Sigmoid colon (tissue), 7 donors: Measurements from ENCODE around the gene TIAM1. TPM values are rescaled to one million over a fixed set of nuclear protein-coding genes. Genes with fewer than 3 reads are reported as not detected.

Experiments
- DNase-seq: peaks from one replicate; pipeline ENCODE4 v3.0.0-alpha.2; 2019
- H3K27ac ChIP-seq, 4 donors: fragments of 200-600 bp; sonication (generic); one replicate each; pipeline ENCODE4 v1.5.1; 2016 to 2019; ENCODE audit warnings: mild to moderate bottlenecking in 1 of 4
- H3K27me3 ChIP-seq, 3 donors: fragments of 200-600 bp; sonication (generic); one replicate each; pipeline ENCODE4 v1.5.1; 2019; ENCODE audit warnings: mild to moderate bottlenecking in 1 of 3
- H3K36me3 ChIP-seq, 4 donors: fragments of 200-600 bp; sonication (generic); one replicate each; pipeline ENCODE4 v1.5.1; 2016 to 2019
- H3K4me1 ChIP-seq, 4 donors: fragments of 200-600 bp; sonication (generic); one replicate each; pipeline ENCODE4 v1.5.1; 2017 to 2019
- H3K4me3 ChIP-seq, 4 donors: fragments of 200-600 bp; sonication (generic); one replicate each; pipeline ENCODE4 v1.5.1; 2017 to 2019; ENCODE audit warnings: mild to moderate bottlenecking in 2 of 4, moderate library complexity in 1 of 4
- H3K9me3 ChIP-seq, 4 donors: fragments of 200-600 bp in 3 of 4; sonication (generic) in 3 of 4; one replicate each; pipeline versions ENCODE4 v1.5.1 to v1.6.1; 2013 to 2019
- CTCF ChIP-seq, 4 experiments: fragments of 450-650 bp in 3 of 4; fragments of 200-600 bp in 1 of 4; IDR thresholded peaks; one replicate each; pipeline ENCODE4 v1.5.1; 2016 to 2019; ENCODE audit warnings: antibody characterized with exemption in 4 of 4, mild to moderate bottlenecking in 3 of 4, moderate library complexity in 2 of 4
- EP300 ChIP-seq, 4 donors: sonication (generic); formaldehyde crosslinking; IDR thresholded peaks; one replicate each; pipeline ENCODE4 v1.6.1; 2017; ENCODE audit warnings: antibody characterized with exemption in 4 of 4
- POLR2A ChIP-seq, 2 donors: fragments of 450-650 bp; IDR thresholded peaks; one replicate each; pipeline ENCODE4 v1.6.1; 2016; ENCODE audit warnings: antibody characterized with exemption in 2 of 2, mild to moderate bottlenecking in 2 of 2, moderate library complexity in 2 of 2
- POLR2AphosphoS5 ChIP-seq, 4 donors: sonication (generic); formaldehyde crosslinking; IDR thresholded peaks; one replicate each; pipeline ENCODE4 v1.6.1; 2017; ENCODE audit warnings: antibody characterized with exemption in 4 of 4
- WGBS, 2 donors: extraction: QIAGEN DNeasy Blood & Tissue Kit; methylation state at CpG; one replicate each; pipeline ENCODE4 v1.1.7; 2013; 5-methylcytosine and 5-hydroxymethylcytosine counted together
- intact Hi-C: fragments of 100-400 bp; cut with DNase I; formaldehyde crosslinking; loops from one replicate; pipeline ENCODE4 v1.15.1; 2023
- polyA plus RNA-seq, 3 donors: library from polyadenylated mRNA; stranded (reverse); fragments of 200-250 nt; gene quantifications; one replicate each; pipeline ENCODE4 v1.2.3, GENCODE V29; 2013
- total RNA-seq, 4 donors: library from RNA; depleted of rRNA; stranded (reverse); fragments of >200 nt; gene quantifications; one replicate each; pipeline ENCODE4 v1.1.0, GENCODE V29; 2016
- donor health status: healthy with polysubstance abuse.
- donor health status: Bipolar disorder and iron deficiency.
- donor health status: healthy.

Gene TIAM1, protein sequence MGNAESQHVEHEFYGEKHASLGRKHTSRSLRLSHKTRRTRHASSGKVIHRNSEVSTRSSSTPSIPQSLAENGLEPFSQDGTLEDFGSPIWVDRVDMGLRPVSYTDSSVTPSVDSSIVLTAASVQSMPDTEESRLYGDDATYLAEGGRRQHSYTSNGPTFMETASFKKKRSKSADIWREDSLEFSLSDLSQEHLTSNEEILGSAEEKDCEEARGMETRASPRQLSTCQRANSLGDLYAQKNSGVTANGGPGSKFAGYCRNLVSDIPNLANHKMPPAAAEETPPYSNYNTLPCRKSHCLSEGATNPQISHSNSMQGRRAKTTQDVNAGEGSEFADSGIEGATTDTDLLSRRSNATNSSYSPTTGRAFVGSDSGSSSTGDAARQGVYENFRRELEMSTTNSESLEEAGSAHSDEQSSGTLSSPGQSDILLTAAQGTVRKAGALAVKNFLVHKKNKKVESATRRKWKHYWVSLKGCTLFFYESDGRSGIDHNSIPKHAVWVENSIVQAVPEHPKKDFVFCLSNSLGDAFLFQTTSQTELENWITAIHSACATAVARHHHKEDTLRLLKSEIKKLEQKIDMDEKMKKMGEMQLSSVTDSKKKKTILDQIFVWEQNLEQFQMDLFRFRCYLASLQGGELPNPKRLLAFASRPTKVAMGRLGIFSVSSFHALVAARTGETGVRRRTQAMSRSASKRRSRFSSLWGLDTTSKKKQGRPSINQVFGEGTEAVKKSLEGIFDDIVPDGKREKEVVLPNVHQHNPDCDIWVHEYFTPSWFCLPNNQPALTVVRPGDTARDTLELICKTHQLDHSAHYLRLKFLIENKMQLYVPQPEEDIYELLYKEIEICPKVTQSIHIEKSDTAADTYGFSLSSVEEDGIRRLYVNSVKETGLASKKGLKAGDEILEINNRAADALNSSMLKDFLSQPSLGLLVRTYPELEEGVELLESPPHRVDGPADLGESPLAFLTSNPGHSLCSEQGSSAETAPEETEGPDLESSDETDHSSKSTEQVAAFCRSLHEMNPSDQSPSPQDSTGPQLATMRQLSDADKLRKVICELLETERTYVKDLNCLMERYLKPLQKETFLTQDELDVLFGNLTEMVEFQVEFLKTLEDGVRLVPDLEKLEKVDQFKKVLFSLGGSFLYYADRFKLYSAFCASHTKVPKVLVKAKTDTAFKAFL (N-terminal part only)
- total RNA-seq (10 to 100 TPM in 2 of 4 donors, 1 to 10 TPM in 2; 8.6 to 20.5 (median 12.8) TPM), polyA plus RNA-seq (1 to 10 TPM; 1.2 to 4.5 (median 3.0) TPM)

DNA sequence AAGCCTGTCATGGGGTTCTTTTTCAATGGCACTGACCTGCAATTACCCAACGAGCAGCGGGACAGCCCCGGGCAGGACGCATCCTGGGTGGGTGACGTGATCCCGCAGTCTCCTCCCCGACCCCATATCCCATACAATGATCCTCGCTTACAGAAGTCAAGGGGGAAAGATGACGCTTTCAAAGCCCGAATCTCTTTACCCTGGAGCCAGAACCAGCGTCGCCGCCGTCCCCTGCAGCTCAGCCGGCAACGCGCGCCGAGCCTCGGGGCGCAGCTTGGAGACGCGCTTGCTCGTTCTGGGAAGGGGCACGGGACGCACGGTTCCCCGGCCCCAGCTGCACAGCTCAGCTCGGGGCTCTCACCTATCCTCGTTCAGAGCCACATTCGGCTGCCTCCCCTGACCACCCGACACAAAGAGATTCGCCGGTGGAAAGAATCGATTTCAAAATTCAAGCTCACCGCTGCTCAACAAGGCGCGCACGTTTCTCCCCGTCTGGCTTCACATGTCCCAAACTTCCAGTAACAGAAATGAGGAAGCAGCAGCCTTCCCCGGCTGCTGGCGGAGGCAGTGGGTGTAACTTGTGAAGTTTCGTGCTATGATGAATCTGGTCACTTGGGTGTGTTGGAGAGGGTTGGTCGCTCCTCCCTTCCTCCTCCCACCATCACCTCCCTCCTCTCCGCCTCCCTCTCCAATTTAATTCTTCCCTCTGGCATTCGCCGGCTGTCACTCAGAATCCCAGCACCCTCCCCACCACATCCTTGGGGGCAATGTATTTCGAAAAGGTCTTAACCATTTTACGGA is at the start of gene TIAM1:
Gene TIAM1, minus strand, starts transcription at position 582 of the 801 bp plus-strand sequence. CDS start 77,289 bp downstream, outside the sequence.
- TF ChIP-seq EP300 (IDR thresholded peaks at IDR 0.05) (no peak), POLR2A (IDR thresholded peaks at IDR 0.05) (no peak), POLR2AphosphoS5 (IDR thresholded peaks at IDR 0.05) (peak in 1 of 4 donors; percentile 47), CTCF (IDR thresholded peaks at IDR 0.05) (no peak)
- Histone ChIP-seq H3K4me1 (peaks cover 0 to 9% (median 0%) of the 10 kb centered on the region in 4 donors), H3K27ac (peak within 1 kb of the TSS in 1 of 4 donors; percentile 38), H3K4me3 (peak within 1 kb of the TSS in 3 of 4 donors; percentile 22 to 43 (median 34)), H3K36me3 (no peaks in the 10 kb centered on the region), H3K9me3 (no peaks in the 10 kb centered on the region), H3K27me3 (peaks cover 0 to 43% (median 9%) of the 10 kb centered on the region in 3 donors)
- WGBS, 2 donors = 1 to 4% methylated on average over 49 of the region's 49 CpGs
- peak; percentile 80 for DNase-seq
- intact Hi-C loops = no loop called here

DNA sequence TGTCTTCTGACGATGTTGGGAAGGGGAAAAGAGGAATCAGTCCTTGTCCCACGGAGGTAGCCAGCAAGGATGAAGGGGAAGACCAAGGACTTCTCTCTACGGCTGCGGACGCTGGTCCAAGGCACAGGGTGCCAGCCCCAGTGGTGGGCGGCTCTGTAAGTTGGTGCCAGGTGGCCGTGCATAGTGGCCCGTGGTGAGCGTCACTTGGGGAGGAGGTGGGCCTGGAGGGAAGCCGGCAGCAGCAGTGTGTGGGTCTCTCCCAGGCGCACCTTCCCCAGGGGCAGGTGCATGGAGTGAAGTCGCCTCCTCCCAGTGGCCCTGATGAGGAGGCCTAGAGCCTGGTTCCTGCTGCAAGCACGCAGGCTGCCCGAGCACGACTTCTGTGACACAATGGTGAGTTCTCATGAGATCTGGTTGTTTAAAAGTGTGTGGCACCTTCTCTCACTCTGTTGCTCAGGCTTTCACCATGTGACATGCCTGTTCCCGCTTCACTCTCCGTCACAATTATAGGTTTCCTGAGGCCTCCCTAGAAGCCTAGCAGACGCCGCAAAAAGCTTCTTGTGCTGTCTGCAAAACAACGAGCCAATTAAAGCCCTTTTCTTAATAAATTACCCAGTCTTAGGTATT is 43.6 kb upstream of the TIAM1 start:
- no peaks in the 10 kb centered on the region for H3K4me1 ChIP-seq
- H3K36me3 ChIP-seq = no peaks in the 10 kb centered on the region
- no peak for TF ChIP-seq POLR2AphosphoS5 (IDR thresholded peaks at IDR 0.05)
- TF ChIP-seq POLR2A (IDR thresholded peaks at IDR 0.05) = no peak
- TF ChIP-seq CTCF (IDR thresholded peaks at IDR 0.05) = no peak
- TF ChIP-seq EP300 (IDR thresholded peaks at IDR 0.05) = no peak
- intact Hi-C loops = no loop called here
- H3K4me3 ChIP-seq = no peak overlapping the region
- H3K9me3 ChIP-seq = no peaks in the 10 kb centered on the region
- WGBS, 2 donors = 89 to 92% methylated on average over 20 of the region's 20 CpGs
- no peaks in the 10 kb centered on the region for H3K27me3 ChIP-seq
- DNase-seq = no peak
- H3K27ac ChIP-seq = no peak overlapping the region

GRCh38 chr21:31386006-31386405 is 41.9 kb upstream of the TIAM1 start:
- TF ChIP-seq CTCF (IDR thresholded peaks at IDR 0.05) (no peak), POLR2AphosphoS5 (IDR thresholded peaks at IDR 0.05) (no peak), POLR2A (IDR thresholded peaks at IDR 0.05) (no peak), EP300 (IDR thresholded peaks at IDR 0.05) (no peak)
- no peaks in the 10 kb centered on the region for H3K27me3 ChIP-seq
- intact Hi-C loops = no loop called here
- no peaks in the 10 kb centered on the region for H3K9me3 ChIP-seq
- 87% methylated on average over 5 of the region's 5 CpGs for WGBS, 2 donors
- DNase-seq = no peak
- H3K4me1 ChIP-seq = no peaks in the 10 kb centered on the region
- H3K4me3 ChIP-seq = no peak overlapping the region
- H3K36me3 ChIP-seq = no peaks in the 10 kb centered on the region
- no peak overlapping the region for H3K27ac ChIP-seq
